ENCODE results near the gene PPP1R13L. TPM values are rescaled to one million over a fixed set of nuclear protein-coding genes. Genes with fewer than 3 reads are reported as not detected.

PPP1R13L gene
- total and polyA plus RNA-seq, 12 donors = 85.2 to 265 (median 166) TPM

- H3K27me3 ChIP-seq = no peaks in the 10 kb centered on the region
- ATAC-seq (no peak), DNase-seq (no peak)
- no peak overlapping the region for H3K4me3 ChIP-seq
- intact Hi-C loops (cut with DNase I) = no loop called here
- no peaks in the 10 kb centered on the region for H3K4me1 ChIP-seq
- no peak for TF ChIP-seq CTCF (IDR thresholded peaks at IDR 0.05)
- H3K36me3 ChIP-seq = peaks cover 0 to 96% (median 8%) of the 10 kb centered on the region in 9 donors
- no peaks in the 10 kb centered on the region for H3K9me3 ChIP-seq
- WGBS, 2 donors = 99% methylated on average over 9 of the region's 9 CpGs
- no peak overlapping the region for H3K27ac ChIP-seq
Measured at GRCh38 chr19:45355910-45356309, 49.0 kb downstream of the PPP1R13L start.

- H3K9me3 ChIP-seq = no peaks in the 10 kb centered on the region
- 97 to 98% methylated on average over 9 of the region's 9 CpGs for WGBS, 2 donors
- H3K36me3 ChIP-seq = peaks cover 0 to 91% (median 8%) of the 10 kb centered on the region in 9 donors
- H3K27ac ChIP-seq = no peak overlapping the region
- no peaks in the 10 kb centered on the region for H3K4me1 ChIP-seq
- no peak overlapping the region for H3K4me3 ChIP-seq
- DNase-seq (no peak), ATAC-seq (no peak)
- no peak for TF ChIP-seq CTCF (IDR thresholded peaks at IDR 0.05)
- intact Hi-C loops (cut with DNase I) = no loop called here
- H3K27me3 ChIP-seq = no peaks in the 10 kb centered on the region
Measured at GRCh38 chr19:45355402-45355801, 49.5 kb downstream of the PPP1R13L start.

- H3K4me1 ChIP-seq = no peaks in the 10 kb centered on the region
- H3K4me3 ChIP-seq = no peak overlapping the region
- H3K27ac ChIP-seq = no peak overlapping the region
- no peaks in the 10 kb centered on the region for H3K27me3 ChIP-seq
- no peak for ATAC-seq
- WGBS, 2 donors = 92 to 96% methylated on average over 11 of the region's 11 CpGs
- no peak for DNase-seq
- no peak for TF ChIP-seq CTCF (IDR thresholded peaks at IDR 0.05)
- H3K9me3 ChIP-seq = no peaks in the 10 kb centered on the region
- H3K36me3 ChIP-seq = peaks cover 0 to 82% (median 8%) of the 10 kb centered on the region in 9 donors
- intact Hi-C loops (cut with DNase I) = no loop called here
Measured at GRCh38 chr19:45354241-45354842, 50.5 kb downstream of the PPP1R13L start.

- Histone ChIP-seq H3K4me3 (no peak overlapping the region), H3K9me3 (no peaks in the 10 kb centered on the region), H3K27ac (no peak overlapping the region), H3K4me1 (no peaks in the 10 kb centered on the region), H3K36me3 (peaks cover 0 to 70% (median 8%) of the 10 kb centered on the region in 9 donors), H3K27me3 (peaks cover 0 to 1% (median 0%) of the 10 kb centered on the region in 7 donors)
- ATAC-seq (no peak), DNase-seq (no peak)
- 91 to 93% methylated on average over 20 of the region's 20 CpGs for WGBS, 2 donors
- TF ChIP-seq CTCF (IDR thresholded peaks at IDR 0.05) = no peak
- intact Hi-C loops (cut with DNase I) = no loop called here
Measured at GRCh38 chr19:45352914-45353796, 51.7 kb downstream of the PPP1R13L start.

All from heart right ventricle (tissue), 16 donors.